ENCODE data around the gene ADCY3.
"Not testable (repeated sequence)": the region's sequence is repeated elsewhere in the genome, so short reads cannot be mapped to it uniquely, and the experiment has no call there.

The ADCY3 gene

DNA sequence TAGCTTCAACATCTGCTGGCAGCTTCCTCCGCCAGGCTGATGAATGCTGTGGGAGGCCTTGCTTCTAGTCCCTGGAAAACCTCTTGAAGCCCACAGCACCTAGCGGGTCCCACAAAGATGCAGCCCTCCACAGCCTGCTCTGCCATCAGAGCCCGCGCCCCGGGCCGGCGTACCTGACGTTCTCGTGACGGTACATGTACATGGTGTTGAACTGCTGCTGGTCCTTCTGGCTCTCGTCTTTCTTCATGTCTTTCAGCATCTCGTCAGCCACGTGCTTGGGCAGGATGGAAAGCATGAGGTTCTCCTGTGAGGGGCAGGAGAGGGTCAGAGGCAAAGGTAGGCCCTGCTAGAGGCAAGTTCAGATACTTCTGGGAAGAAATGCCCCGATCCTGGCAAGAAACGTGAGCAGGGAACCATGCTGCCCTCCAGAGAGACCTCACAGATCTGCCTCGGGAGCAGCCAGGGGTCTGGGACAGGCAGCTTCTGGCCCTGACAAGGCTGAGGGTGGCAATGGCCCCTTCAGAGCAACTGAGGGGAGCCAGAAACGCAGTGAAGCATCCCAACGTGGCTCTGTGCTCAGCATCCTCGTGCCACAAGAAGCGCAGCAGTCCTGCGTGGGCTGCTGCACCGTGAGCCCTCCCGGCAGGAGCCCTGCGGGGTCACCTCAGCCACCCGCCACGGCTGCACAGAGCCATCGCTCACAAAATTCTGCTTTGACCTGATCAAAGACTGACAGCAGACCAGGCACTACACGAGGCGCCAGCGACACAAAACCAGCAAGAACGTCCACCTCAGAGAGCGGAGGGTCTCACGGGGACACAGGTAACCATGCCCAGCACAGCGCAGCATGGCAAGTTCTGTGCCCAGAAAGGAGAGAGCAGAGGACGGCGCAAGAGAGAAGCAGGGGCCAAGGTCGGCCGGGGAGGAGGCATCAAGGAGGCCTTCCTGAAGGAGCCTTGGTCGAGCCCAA lies 77.7 kb downstream of the ADCY3 start:
- no peak for DNase-seq

DNA sequence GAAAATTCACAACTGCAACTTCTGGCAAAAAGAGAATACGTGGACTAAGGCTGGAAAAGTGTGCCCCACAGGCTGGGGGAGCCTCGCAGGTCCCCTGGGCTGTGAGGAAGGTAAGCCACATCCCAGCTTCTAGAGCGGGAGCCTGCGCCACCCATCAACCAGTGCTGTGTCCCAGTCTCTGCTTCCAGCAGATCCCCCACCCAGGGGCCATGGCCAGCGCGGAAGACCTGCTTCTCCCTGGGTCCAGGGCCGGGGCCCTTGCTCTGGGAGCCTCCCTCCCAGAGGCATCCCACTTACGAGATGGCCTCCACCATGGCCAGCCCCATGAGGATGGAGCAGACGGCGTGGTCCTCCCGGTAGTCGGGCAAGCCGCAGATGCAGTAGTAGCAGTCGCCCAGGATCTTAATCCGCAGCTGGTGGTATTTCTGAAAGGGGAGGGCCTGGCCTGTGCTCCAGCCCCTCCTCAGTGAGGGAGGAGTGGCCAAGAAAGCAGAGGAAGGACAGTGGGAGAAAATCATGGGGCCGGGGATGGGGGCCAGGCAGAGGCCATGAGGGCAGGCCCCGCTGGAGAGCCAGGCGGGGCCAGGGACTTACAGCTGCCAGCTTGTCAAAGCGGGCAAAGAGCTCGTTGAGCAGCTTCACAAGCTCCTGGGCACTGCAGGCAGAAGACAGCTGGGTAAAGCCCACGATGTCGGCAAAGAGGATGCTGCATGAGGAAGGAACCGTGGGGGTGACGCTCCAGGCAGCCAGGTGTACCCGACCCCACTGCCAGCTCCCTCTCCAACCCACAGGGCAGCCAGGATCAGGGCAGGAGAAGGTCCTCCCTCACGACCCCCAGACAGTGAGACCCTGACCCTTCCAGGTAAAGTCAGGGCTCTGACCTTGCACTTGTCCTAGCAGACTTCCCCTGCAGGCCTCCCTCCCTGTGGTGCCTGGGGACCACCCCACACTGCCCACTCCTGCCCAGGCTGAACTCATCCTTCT lies 78.8 kb downstream of the ADCY3 start:
- no peak for DNase-seq

DNA sequence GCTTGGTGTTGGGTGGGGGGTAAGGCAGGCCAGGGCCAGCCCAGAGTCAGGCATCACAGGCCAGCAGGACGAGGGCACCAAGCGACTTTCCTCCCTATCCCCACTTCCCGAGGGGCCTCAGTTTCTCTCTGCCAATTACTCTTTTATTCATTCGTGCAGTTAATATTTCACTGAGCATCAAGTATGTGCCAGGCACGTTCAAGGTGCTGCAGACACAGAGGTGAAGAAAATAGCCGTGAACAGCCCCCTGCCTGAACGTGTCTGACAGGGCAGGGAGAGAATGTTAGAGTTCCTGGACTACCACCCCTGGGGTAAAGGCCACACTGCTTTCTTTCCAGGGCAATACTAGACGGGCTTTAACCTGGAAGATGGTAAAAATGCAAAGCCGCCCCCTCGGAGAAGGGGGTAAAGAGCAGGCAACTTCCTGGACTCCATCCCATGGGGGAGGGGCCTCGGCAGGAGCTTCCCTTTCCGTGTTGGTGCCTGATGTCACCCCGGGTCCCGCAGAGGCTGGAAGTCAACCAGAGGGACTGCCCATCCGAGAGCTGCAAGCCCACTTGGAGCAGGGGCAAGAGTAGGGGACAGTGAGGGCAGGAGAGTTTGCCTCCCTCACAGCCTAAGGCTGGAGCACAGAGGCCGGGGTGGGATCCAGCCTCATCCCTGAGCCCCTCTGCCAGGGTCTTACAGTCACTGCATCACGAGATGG lies 79.7 kb downstream of the ADCY3 start:
- no peak for DNase-seq

DNA sequence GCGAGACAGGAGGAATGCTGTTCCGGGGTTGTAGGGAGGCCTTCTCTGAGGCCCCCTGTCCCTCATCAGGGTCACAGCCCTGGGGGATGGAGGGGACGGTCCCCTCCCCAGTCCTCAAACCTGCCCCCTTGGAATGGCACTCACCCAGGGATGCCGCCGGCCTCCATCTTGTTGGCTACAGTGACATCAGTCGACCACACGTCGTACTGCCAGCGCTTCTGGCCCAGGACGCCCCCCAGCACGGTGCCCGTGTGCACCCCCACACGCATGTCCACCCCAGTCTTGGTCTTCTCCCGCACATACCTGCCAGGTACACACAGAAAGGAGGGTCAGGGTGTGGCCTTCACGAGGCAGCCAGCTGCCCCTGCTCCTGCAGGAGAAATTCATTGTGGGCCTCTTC lies 80.3 kb downstream of the ADCY3 start:
- no peak for DNase-seq

DNA sequence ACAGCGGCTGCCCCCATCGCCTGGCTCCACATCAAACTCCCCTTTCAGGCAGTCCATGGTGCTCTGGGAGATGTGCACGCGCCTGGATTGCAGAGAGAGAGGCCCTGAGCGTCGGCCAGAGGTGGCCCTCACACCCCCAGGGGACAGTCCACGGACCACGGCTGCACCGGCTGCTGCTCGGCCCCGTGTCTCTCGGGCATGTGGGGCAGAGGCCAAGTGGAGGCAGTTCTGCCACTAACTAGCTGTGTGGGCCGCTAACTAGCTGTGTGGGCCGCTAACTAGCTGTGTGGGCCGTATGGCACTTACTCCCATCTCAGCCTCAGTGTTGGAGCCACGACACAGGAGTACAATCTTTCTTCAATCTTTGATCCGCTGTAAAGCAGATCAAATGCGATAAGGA lies 81.5 kb downstream of the ADCY3 start:
- DNase-seq = no peak

DNA sequence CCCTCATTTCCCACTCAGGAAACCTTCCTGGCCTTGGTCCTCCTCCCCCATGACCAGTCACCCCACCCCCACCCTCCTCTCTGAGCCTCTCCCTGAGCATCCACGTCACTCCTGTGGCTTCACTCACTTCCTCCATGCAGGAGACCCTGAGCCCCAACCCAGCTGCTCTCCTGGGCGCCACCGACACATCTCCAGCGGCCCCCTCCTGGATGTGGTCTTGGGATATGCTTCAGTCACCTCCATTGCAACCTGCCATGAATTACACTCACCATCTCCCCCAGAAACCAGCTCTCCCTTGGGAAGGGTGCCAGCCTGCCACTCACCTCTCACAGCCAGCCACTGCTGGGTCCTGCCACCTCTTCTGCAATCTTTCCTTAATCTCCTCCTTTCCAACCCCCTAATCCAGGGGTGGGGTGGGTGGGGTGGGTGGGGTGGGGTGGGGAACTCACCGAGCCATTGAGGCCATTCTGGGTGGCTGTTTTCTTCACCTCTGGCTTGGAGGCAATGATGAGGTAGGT lies 82.0 kb downstream of the ADCY3 start:
- no peak for DNase-seq

DNA sequence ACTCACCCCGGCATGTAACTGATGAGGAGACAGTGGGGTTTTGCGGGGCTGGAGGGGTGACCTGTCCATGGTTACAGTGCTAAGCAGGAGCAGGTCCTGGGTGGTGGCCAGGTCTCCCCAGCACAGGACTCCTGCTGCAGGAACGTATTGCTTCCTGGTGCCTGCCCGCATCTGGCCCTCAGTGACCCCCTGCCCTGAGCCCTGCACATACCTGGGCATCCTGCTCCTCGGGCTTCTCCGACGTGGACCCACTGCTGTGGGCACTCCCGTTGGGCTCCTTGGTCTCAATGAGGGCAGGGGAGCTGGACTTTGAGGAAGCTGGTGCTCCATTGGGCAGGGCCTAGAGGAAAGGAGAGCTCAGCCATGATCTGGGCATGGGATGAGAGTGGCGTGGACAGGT lies 83.3 kb downstream of the ADCY3 start:
- DNase-seq = no peak

DNA sequence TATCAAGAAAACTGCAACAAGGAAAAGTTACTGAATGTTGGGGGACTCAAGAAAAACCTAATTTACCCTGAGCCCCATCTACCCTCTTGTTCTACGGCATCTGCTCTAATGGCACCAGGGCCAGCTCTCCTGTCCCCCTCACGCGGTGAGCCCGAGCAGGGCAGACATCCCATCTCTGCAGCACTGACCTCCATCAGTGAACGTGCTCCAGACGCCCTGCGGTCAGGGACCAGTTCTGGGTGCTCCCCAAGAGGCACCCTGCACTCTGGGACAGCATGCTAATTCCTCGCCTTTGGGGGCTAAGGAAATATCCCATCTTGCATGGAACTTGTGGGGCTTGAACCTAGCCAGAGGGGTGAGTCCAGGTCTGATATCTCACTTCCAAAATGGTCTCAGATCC lies 83.8 kb downstream of the ADCY3 start:
- DNase-seq = no peak

DNA sequence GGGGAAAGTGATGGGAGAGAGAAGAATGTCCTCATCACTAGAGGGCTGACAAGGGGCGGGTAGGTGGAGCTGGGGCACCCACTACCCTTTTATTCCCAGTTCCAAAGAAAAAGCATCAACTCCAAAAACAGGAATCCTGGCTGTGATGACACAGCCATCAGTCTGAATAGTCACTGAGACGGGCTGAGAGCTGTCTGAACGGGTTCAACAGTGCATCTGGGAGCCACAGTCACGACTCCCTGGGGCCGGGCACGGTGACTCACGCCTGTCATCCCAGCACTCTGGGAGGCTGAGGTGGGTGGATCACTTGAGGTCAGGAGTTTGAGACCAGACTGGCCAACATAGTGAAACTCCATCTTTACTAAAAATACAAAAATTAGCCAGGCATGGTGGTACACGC lies 84.6 kb downstream of the ADCY3 start:
- not testable (repeated sequence) for DNase-seq

DNA sequence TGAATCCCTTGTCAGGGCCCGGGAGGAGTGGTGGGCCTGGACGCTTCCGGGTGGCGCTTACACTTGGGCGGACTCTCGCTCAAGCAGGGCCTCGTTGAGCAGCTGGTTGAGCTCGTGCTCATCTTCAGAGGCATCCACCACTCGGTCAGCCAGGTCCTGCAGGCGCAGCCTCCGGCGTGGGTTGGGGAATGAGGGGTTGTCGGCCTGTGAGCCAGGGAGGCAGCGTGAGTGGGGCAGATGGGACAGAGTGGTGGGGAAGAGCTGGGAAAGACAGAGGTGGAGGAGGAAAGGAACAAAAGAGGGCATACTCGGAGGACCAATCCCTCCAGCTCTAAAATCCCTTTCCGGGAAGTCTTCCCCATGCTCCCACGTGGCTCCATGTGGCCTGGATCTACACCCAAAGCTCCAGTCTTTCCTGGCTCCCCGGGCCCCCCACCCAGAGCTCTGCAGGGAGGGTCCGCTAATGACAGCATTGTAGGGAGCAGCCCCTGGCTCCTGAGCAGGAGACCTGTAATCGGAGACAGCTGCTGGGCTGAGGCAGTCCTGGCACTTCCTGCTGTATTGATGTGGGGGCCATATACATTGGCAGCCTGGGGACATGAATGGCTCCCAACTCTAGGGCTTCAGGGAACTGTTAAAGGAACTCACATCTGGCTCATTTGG lies 85.2 kb downstream of the ADCY3 start:
- no peak for DNase-seq

DNA sequence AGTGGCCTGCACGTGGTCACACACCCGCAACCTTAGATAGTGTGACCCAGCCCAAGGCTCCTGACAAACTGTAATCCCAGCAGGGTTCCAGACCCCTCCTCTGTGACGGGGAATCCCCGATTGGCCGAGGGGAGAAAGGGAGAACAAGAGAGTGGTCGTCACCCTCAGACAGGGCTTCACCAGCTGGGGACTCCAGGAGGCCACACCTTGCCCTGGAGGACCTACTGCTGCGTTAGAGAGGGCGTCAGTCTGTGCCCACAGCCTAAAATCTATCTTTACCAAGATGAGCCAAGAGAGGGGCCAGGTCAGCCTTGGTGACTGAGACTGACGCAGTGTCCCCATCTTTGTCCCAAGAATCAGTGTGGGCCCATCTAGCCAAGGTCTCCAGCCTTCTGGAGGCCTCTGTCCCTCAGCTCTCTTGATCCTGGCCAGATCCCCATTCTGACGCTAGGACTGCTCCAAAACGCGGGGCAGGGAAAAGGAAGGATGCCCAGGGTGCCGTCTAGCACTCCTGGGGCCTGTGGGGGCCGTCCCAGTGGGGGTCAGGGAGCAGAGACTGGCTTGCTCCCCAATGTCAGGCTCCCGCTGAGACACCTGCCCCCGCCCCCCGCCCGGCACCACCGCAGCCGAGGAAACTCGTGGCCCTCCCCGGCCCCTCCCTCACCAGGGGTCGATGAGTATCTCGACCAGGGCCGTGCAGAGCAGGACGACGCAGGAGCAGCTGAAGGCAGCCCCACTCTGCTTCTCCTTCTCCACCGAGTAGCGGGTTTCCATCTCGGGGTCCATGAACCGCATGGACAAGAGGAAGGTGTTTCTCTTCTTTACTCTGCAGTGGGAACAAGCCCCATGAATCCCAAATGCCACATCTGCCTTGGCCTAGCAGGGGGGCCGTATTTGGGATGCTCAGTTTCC lies 86.0 kb downstream of the ADCY3 start:
- no peak for DNase-seq

DNA sequence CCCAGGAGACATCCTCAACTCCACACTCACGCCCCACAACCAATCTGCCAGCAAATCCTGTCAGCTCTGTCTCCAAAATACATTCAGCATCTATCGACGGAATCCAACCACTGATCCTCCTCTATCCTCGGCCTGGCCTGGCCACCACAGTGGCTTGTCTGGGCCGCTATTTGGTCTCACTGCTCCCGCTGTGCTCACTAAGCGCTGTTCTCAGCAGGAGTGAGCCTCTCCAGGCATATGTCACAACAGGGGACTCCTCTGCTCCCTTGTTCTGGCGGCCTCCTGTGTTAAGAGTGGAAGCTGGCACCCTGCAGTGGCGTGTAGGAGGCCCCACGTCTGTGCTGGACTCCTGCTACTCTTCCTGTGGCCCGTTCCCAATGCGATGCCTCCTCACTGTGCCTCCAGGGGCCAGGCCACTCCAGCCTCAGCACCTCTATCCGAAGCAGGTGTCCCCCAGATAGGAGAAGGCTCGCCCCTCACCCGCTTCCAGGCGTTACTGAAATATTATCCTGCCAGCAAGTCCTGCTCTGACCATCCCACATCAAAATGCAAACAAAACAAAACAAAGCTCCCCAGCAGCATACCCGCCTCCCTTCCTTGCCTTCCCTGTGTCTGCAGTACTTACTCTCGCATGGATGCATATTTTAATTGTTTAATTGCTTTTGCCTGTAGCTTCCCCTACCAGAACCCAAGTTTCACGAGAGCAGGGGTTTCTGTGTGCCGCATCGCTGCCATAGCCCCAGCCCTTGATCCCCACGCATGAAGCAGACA lies 86.9 kb downstream of the ADCY3 start:
- no peak for DNase-seq

DNA sequence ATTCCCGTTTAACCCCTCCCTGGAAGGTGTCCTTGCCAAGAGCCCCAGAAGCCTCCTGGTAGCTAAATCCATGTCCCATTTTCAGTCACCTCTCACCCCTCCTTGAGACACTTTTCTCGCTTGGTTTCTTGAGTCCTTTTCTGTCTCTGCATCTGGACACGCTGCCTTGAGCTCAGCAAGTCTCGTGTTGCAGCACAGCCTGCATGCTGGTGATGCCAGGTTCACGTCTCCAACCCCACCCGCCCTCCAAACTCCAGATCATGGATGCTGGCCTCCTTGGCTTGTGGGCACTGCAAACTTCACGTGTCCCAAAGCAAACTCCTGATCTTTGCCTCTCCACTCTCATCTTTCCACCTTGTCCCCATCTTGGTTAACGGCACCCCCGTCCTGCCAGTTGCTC lies 87.5 kb downstream of the ADCY3 start:
- no peak for DNase-seq

DNA sequence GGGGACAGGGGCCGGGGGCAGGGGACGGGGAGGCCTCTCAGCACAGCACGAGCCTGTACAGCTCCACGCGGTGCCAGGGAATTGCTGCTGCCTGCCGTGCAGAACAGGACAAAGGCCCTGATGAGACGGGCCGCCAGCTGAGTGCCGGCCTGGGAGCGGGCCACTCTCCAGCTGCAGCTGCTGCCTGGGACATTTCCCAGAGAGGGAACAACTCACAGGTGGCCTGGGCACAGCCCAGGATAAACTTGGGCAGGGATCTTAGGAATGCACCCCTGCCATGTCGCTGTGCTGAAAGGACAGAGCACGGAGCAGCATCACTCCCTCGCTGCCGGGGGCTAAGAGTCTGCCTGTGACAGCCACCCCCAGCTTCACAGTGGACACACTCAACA lies 88.0 kb downstream of the ADCY3 start:
- no peak for DNase-seq

DNA sequence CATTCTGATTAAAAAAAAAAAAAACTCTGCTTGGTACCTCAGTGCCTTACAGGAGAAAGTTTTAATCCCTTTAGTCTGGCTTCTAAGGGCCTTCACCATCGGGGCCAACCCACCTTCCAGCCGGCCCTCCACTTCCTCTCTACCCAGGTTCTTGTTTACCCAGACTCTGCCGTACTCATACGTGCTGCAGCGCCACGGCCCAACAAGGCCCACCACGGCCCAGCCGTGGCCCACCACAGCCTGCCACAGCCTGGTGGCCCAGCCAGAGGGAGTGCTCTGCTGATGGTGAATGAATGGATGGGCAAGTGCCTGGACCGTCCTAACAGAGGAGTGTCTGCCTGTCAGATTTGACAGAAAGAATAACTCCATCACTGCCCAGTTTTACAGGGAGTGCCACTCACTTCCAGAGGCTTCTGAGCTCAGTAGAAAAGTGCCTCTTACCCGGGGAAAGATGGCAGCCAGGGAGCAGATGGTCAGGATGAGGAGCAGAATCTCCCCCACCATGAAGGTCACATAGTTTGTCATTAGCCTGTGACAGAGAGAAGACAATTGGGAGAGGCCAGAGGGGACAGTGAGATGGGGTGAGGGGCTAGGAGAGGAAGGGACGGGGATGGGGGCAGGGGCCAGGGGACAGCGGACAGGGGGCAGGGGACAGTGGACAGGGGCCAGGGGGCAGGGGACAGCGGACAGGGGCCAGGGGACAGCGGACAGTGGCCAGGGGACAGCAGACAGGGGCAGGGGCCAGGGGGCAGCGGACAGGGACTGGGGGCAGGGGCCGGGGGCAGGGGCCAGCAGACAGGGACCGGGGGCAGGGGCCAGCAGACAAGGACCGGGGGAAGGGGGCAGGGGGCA lies 88.6 kb downstream of the ADCY3 start:
- DNase-seq = no peak

DNA sequence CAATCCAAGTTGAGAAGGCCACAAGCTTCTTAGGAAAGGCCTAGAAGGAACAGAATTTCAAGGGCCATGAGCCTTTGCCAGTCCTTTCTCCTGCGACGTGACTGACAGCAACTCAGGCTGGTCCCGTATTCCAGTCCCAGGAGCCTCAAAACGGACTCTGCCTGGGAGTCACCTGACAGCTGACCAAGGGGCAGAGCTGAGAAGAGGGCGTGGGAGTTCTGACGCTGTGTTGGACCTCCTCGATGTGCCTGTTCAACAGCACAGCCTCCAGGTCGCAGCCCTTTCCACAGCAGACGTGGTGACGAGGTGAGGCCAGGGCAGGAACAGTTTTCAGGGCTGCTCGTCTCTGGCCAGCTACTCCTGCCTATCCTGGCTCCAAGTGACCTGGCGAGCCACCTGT lies 89.3 kb downstream of the ADCY3 start:
- DNase-seq = no peak

DNA sequence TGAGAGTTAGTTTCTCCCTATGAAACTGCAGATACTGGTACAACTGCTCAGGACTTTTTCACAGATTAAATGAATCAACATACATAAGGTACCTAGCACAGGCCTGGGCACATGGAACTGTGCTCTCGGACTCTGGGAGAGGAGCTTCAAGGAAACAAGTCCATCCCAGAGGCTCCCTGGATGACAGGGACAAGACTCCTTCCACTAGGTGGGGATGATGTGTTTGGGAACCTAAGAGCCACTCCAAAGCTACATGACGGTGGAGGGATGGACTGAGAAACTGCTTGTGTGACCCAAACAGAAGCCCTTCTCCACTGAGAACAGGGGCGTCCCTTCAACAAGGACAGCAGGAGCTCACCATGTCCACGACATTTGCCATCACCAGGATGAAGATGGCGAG lies 89.7 kb downstream of the ADCY3 start:
- DNase-seq = no peak

DNA sequence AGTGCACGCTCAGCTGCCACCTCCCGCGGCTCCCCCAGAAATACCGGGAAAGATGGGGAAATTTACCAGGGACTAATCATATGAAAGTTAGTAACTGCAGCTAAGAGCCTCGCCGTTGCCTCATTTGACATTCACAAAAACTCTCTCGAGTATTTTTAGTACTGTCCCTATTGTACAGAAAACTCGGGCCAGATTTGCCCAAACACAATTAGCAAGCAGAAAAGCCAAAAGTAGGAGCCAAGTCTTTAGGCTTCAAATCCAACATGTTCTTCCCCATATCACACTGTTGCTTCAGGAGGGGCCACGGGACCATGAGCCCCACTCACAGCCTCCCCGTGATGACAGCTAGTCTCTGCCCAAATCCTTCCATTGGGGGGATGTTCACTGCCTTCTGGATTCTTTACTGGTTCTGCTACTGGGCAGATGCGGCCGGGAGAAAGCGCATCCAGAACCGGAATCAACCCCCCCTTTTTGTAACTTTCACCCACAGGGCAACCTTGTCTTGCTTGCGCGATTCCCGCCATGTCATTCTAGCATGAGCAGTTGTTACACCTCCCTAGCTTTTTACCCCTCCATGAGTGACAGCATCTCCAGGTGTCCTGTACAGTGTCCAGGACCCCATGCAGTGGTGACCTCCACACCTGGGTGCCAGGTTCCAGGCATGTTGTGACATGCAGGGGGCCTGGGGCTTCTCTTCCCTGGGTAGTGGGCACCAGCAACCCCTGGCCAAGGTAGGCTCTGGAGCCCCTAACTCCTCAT lies 91.6 kb downstream of the ADCY3 start:
- no peak for DNase-seq
